BLaER1 treated with 17β-estradiol and CSF1 and Interleukin-3, amounts not matched to agents 10 nM and 100 nM (cell line): ENCODE data around the gene GPR139.

ENCODE experiments used
- H3K27ac ChIP-seq, 11 experiments: shearing (Covaris generic); formaldehyde crosslinking; 2 replicates each; pipeline ENCODE4 v1.8.1; 2022
- H3K27me3 ChIP-seq, 11 experiments: shearing (Covaris generic); formaldehyde crosslinking; 2 replicates each; pipeline ENCODE4 v1.8.1; 2022
- H3K36me3 ChIP-seq, 11 experiments: shearing (Covaris generic); formaldehyde crosslinking; 2 replicates each; pipeline ENCODE4 v1.8.1; 2022
- H3K4me1 ChIP-seq, 10 experiments: shearing (Covaris generic); formaldehyde crosslinking; 2 replicates each; pipeline ENCODE4 v1.8.1; 2022
- H3K4me2 ChIP-seq, 11 experiments: shearing (Covaris generic); formaldehyde crosslinking; 2 replicates each; pipeline ENCODE4 v1.8.1; 2022
- H3K4me3 ChIP-seq, 10 experiments: shearing (Covaris generic); formaldehyde crosslinking; 2 replicates each; pipeline ENCODE4 v1.8.1; 2022
- H3K9ac ChIP-seq, 11 experiments: shearing (Covaris generic); formaldehyde crosslinking; 2 replicates each; pipeline ENCODE4 v1.8.1; 2022
- H3K9me3 ChIP-seq, 11 experiments: shearing (Covaris generic); formaldehyde crosslinking; replicated peaks in 1 of 11; 2 replicates each; pipeline ENCODE4 v1.8.1; 2022
- H4K20me1 ChIP-seq, 11 experiments: shearing (Covaris generic); formaldehyde crosslinking; 2 replicates each; pipeline ENCODE4 v1.8.1; 2022
- Cebpa-rat ChIP-seq, 11 experiments: shearing (Covaris generic); IDR thresholded peaks; 2 replicates each; pipeline ENCODE4 v1.8.1; 2022

The GPR139 gene

DNA sequence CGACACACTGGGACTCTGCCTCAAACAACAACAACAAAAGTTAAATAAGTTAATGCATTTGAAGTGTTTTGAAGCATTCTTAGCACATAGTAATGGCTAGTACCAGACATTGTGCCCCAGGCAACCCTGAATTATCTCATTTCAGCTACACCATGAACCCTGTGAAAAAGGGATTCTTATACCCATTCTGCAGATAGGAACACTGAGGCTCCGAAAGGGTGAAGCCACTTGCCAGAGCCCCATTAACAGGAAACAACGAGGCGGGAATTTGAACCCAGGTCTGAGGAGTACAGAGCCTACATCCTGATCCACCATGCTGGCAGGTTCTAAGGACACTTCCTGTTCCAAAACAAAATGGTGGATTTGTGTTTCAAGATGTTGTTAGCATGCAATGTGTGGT lies 9.2 kb downstream of the GPR139 start:
- Histone ChIP-seq H3K9ac (no peak overlapping the region), H3K4me3 (no peak overlapping the region), H3K36me3 (no peaks in the 10 kb centered on the region), H3K4me1 (no peaks in the 10 kb centered on the region), H3K9me3 (peaks cover 0 to 15% (median 9%) of the 10 kb centered on the region in 11 experiments; a peak in 9 of 22 replicates), H3K27ac (no peak overlapping the region), H3K4me2 (no peak overlapping the region), H4K20me1 (no peaks in the 10 kb centered on the region), H3K27me3 (no peaks in the 10 kb centered on the region)
- TF ChIP-seq Cebpa-rat (IDR thresholded peaks at IDR 0.05), result no peak

DNA sequence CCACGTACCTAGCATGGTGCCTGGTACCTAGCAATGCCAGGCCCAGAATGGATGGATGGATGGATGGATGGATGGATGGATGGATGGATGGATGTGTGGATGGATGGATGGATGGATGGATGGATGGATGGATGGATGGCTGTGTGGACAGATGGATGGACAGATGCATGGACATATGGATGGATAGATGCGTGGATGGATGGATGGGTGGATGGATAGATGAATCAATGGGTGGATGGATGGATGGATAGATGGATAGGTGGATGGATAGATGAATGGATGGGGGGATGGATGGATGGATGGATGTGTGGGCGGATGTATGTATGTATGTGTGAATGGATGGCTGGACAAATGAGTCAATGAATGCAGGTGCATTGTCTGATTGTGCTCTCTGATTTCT lies 12.6 kb downstream of the GPR139 start:
- H3K27ac ChIP-seq, result no peak overlapping the region
- no peak overlapping the region for H3K4me3 ChIP-seq
- no peak overlapping the region for H3K9ac ChIP-seq
- H3K9me3 ChIP-seq, result no peaks in the 10 kb centered on the region
- TF ChIP-seq Cebpa-rat (IDR thresholded peaks at IDR 0.05), result no peak
- H3K36me3 ChIP-seq, result no peaks in the 10 kb centered on the region
- H3K4me2 ChIP-seq, result no peak overlapping the region
- no peaks in the 10 kb centered on the region for H3K4me1 ChIP-seq
- H3K27me3 ChIP-seq, result no peaks in the 10 kb centered on the region
- no peaks in the 10 kb centered on the region for H4K20me1 ChIP-seq

DNA sequence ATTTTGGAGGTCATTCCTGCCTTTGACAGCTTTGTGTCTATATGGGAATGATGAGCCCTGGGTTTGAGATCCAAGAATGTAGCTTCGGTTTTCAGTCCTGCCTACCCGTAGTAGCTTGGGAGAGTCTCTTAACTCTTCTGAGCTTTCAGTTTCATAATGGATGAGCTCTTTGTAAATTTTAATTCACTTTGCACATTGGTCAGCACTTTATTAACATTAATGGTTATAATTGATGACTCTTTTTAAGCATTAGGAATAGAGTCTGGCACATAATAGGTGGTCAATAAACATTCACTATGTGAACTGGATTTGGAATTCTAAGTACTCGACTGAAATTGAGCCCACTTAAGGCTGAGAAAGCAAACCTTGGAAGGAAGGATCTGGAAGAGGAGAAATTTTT lies 17.3 kb downstream of the GPR139 start:
- no peaks in the 10 kb centered on the region for H3K27me3 ChIP-seq

DNA sequence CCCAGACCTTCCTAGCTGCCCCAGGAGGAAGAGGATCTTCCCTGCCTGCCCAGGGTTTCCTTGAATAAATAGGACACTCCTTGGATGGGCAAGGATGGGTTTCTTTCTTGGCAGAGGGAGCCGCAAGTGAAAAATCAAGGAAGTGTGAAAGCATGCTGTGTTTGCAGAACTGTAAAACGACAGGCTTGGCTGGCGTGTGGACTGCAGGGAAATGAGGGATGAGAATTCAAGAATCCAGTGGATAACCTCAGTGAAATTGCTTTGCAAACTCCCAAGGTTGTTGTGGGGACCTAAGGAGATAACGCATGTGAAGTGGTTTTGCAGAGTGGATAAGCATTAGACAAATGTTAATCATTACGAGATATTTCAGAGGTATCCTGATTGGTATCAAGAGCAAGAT lies 20.4 kb downstream of the GPR139 start:
- no peaks in the 10 kb centered on the region for H3K27me3 ChIP-seq
- H3K9me3 ChIP-seq, result no peaks in the 10 kb centered on the region
- TF ChIP-seq Cebpa-rat (IDR thresholded peaks at IDR 0.05), result no peak
- H3K4me1 ChIP-seq, result no peaks in the 10 kb centered on the region
- H4K20me1 ChIP-seq, result no peaks in the 10 kb centered on the region; a peak in 1 of 22 replicates
- H3K9ac ChIP-seq, result no peak overlapping the region
- no peak overlapping the region for H3K4me2 ChIP-seq
- H3K36me3 ChIP-seq, result no peaks in the 10 kb centered on the region
- no peak overlapping the region for H3K4me3 ChIP-seq
- no peak overlapping the region for H3K27ac ChIP-seq

More for the DNA sequence above, 17.3 kb downstream of the GPR139 start:
- TF ChIP-seq Cebpa-rat (IDR thresholded peaks at IDR 0.05), result no peak
- no peaks in the 10 kb centered on the region for H3K4me1 ChIP-seq
- no peaks in the 10 kb centered on the region for H3K36me3 ChIP-seq
- H3K9me3 ChIP-seq, result no peaks in the 10 kb centered on the region
- H3K4me3 ChIP-seq, result no peak overlapping the region
- no peaks in the 10 kb centered on the region; a peak in 1 of 22 replicates for H4K20me1 ChIP-seq
- H3K4me2 ChIP-seq, result no peak overlapping the region
- no peak overlapping the region for H3K9ac ChIP-seq
- no peak overlapping the region for H3K27ac ChIP-seq

DNA sequence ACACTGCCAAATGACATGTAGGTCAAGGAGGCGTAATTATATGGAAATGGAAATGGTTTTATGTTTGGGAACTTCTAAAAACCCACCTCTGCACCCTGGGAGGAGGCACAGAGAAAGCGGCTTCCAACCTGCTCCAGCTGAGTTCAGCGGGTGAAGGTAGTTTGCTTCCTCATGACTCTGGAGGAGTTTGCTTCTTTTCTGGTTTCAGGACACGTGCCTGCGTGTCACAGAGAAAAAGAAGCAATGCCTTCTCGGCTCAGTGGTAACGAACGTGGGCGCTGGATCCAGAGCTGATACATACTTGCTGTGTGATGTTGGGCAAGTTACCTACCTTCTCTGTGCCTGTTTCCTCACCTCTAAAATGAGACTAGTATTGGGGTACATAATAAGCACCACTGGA lies 22.1 kb downstream of the GPR139 start:
- Histone ChIP-seq H3K27me3 (no peaks in the 10 kb centered on the region), H3K4me1 (no peaks in the 10 kb centered on the region), H3K4me3 (no peak overlapping the region), H3K9me3 (no peaks in the 10 kb centered on the region), H3K36me3 (no peaks in the 10 kb centered on the region), H3K9ac (no peak overlapping the region), H3K27ac (no peak overlapping the region), H3K4me2 (no peak overlapping the region), H4K20me1 (no peaks in the 10 kb centered on the region; a peak in 1 of 22 replicates)
- TF ChIP-seq Cebpa-rat (IDR thresholded peaks at IDR 0.05), result no peak

DNA sequence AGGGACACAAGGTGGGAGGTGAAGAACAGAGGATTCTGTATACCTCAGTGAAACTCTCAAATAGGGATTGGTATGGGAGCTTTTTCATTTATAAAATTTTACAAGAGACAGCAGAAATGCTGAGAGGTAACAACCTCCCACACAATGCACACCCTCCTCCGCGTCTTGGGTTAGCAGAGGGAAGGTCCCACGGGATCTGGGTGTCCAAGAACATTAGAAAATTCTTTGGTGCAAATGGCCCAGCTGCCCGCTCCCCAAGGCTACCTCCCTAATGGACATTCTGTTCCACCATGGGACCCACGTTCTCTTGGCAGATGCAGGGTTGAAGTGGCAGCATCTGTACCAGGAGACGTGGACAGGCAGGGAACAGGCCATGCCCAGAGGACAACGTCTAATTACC lies 22.5 kb downstream of the GPR139 start:
- no peaks in the 10 kb centered on the region for H3K27me3 ChIP-seq
- H3K4me2 ChIP-seq, result no peak overlapping the region
- no peaks in the 10 kb centered on the region; a peak in 1 of 22 replicates for H4K20me1 ChIP-seq
- no peaks in the 10 kb centered on the region for H3K36me3 ChIP-seq
- no peak overlapping the region for H3K27ac ChIP-seq
- TF ChIP-seq Cebpa-rat (IDR thresholded peaks at IDR 0.05), result no peak
- no peak overlapping the region for H3K4me3 ChIP-seq
- no peaks in the 10 kb centered on the region for H3K4me1 ChIP-seq
- no peaks in the 10 kb centered on the region for H3K9me3 ChIP-seq
- no peak overlapping the region for H3K9ac ChIP-seq

DNA sequence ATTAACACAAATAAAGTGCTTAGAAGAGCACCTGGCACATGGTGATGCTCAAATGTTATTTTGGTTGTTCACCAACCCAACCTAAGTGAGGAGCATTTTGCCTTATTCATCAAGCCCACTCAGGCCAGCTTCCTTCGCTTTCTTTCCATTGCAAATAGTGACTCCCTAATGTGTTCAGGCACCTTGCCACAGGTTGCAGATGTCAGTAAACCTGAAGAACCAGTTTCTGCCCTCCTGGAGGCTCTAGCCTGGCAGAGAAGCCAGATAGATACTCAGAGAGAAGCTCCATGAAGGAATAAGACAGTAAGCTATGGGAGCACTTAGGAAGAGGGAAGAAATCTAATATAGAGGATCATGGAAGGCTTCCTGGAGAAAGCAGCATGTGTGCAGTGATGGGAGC lies 23.9 kb downstream of the GPR139 start:
- TF ChIP-seq Cebpa-rat (IDR thresholded peaks at IDR 0.05), result no peak
- no peak overlapping the region for H3K27ac ChIP-seq
- no peaks in the 10 kb centered on the region for H3K9me3 ChIP-seq
- H3K4me2 ChIP-seq, result no peak overlapping the region
- no peaks in the 10 kb centered on the region for H3K36me3 ChIP-seq
- no peaks in the 10 kb centered on the region; a peak in 1 of 22 replicates for H4K20me1 ChIP-seq
- H3K4me3 ChIP-seq, result no peak overlapping the region
- H3K9ac ChIP-seq, result no peak overlapping the region
- no peaks in the 10 kb centered on the region for H3K27me3 ChIP-seq
- H3K4me1 ChIP-seq, result no peaks in the 10 kb centered on the region

DNA sequence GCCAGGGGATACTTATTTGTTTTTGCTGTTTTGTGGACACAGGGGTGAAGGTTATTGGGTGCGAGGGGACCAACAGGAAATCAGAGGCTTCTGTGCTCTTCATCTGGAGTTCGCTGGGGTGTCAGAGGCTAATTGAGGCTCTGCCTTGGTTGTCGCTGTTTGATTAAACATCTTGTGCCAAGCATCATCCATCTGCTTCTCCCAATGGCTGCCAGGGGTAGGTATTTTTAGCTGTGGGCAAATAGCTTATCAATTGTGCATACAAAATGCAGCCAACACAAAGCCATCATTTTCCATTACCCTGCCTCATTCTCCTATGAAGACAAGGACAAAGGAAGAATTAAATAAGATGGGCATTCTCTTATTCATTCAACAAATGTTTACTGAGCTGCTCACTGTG lies 27.8 kb downstream of the GPR139 start:
- Histone ChIP-seq H3K27ac (no peak overlapping the region), H3K36me3 (no peaks in the 10 kb centered on the region)
- TF ChIP-seq Cebpa-rat (IDR thresholded peaks at IDR 0.05), result no peak

DNA sequence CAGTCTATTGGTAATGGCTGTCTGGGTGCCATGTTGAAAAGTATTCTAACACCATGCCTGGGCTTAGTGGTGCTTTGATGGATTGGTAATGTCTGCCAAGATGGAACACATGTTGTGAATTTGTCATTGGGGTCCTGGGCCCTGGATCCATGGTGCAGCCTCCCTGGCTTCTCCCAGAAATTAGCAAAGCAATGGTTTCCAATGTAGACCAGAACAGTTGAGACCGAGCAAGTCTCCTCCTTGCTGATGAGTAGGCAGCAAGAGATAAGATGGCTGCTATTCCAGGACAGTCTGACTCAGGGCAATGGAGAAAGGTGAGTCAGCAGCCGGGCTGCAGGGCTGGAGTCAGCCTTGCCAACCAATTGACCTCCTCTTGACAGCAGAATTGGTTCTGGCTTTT lies 30.8 kb downstream of the GPR139 start:
- no peak overlapping the region for H3K9ac ChIP-seq
- H3K4me2 ChIP-seq, result no peak overlapping the region
- no peak overlapping the region for H3K4me3 ChIP-seq
- H3K27me3 ChIP-seq, result no peaks in the 10 kb centered on the region
- no peaks in the 10 kb centered on the region for H3K4me1 ChIP-seq
- H3K9me3 ChIP-seq, result no peaks in the 10 kb centered on the region
- TF ChIP-seq Cebpa-rat (IDR thresholded peaks at IDR 0.05), result no peak
- no peaks in the 10 kb centered on the region for H4K20me1 ChIP-seq
- no peak overlapping the region for H3K27ac ChIP-seq
- H3K36me3 ChIP-seq, result no peaks in the 10 kb centered on the region

More for the DNA sequence above, 27.8 kb downstream of the GPR139 start:
- Histone ChIP-seq H3K9ac (no peak overlapping the region), H3K4me1 (no peaks in the 10 kb centered on the region), H3K4me3 (no peak overlapping the region), H3K4me2 (no peak overlapping the region), H4K20me1 (no peaks in the 10 kb centered on the region), H3K27me3 (no peaks in the 10 kb centered on the region), H3K9me3 (no peaks in the 10 kb centered on the region)

DNA sequence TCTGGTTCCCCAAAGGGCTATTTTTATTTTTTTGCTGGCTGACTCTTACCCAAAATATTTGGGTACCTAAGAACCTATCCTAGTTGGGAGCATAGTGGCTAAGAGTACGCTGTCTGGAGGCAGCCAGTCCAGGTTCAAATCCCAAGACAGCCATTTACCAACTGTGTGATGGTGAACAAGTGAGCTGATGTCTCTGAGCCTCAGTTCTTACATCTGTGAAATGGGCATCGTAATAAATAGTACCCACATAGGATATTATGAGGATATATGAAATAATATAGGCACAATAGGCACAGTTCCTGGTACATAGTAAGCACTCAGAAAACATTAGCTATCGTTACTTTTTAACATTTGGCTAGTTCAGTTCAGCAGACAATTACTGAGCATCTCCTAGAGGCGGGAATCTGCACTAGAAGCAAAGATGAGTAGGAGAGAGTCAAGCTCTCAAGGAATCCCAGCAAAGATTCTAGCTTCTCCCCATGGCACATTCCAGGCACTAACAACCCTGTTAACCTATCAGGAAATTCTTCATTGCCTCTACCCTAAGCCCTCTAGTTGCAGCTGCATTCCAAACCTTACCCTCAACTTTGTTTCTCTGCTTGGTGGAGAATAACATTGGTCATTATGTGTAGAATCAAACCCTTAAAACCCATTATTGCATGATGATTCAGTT lies 31.6 kb downstream of the GPR139 start:
- Histone ChIP-seq H3K4me1 (no peaks in the 10 kb centered on the region), H3K36me3 (no peaks in the 10 kb centered on the region), H3K9ac (no peak overlapping the region), H3K27me3 (no peaks in the 10 kb centered on the region), H3K4me2 (no peak overlapping the region), H3K9me3 (no peaks in the 10 kb centered on the region), H3K4me3 (no peak overlapping the region), H4K20me1 (no peaks in the 10 kb centered on the region), H3K27ac (no peak overlapping the region)
- TF ChIP-seq Cebpa-rat (IDR thresholded peaks at IDR 0.05), result no peak
